Adrenal gland (tissue), 5 donors: Measurements from ENCODE around the gene HS3ST1.

Experiments
- CTCF ChIP-seq, 6 experiments: fragments of 450-650 bp in 4 of 6; fragments of 200-600 bp in 2 of 6; sonication (generic) in 1 of 6; IDR thresholded peaks; 1 replicate in 5 of 6; 2 replicates in 1 of 6; pipeline versions ENCODE4 v1.5.1 to v1.8.0; 2016 to 2021; ENCODE audit warnings: antibody characterized with exemption in 6 of 6, mild to moderate bottlenecking in 2 of 6, moderate library complexity in 1 of 6
- POLR2A ChIP-seq, 2 donors: fragments of 450-650 bp; IDR thresholded peaks; one replicate each; pipeline ENCODE4 v1.6.1; 2017; ENCODE audit warnings: antibody characterized with exemption in 2 of 2, mild to moderate bottlenecking in 2 of 2, moderate library complexity in 1 of 2
- donor health status: DM: no; HTN: no; CAD: no.

- TF ChIP-seq CTCF (IDR thresholded peaks at IDR 0.05) (no peak), POLR2A (IDR thresholded peaks at IDR 0.05) (no peak)
Observed at GRCh38 chr4:11344916-11345315, 83.8 kb downstream of the HS3ST1 start.
